ENCODE results near the gene SH3BP2.

SH3BP2 gene

DNA sequence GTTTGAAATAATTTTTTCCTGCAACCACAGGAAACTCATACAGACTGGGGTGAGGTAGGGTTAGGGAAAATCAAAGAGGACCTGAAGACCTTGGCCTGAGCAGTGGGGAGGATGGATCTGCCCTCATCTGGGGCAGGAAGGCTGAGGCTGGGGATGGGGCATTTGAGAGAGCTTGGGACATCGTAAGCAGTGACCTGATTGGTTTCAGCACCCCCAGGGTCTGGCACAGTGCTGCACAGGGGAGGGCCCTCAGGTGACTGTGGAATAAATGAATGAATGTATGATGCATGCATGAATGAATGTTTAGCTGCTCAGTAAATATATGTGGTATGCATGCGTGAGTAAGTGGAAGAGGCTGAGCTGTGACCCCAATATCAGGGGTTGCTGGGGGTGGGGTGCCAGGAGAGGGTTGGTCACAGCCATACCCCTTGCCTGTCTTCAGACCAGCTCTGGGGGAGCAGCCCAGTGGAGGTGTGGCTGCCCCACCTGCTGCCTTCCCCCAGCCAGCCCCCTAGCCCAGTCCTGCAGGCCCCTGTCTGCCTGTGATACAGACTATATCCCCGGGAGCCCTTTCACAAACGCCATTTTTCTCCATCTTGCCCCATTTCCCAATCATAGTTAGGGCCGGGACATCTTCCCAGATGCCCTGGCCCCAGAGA, 25.7 kb upstream of the SH3BP2 start:
- TF ChIP-seq, protein P1, sequence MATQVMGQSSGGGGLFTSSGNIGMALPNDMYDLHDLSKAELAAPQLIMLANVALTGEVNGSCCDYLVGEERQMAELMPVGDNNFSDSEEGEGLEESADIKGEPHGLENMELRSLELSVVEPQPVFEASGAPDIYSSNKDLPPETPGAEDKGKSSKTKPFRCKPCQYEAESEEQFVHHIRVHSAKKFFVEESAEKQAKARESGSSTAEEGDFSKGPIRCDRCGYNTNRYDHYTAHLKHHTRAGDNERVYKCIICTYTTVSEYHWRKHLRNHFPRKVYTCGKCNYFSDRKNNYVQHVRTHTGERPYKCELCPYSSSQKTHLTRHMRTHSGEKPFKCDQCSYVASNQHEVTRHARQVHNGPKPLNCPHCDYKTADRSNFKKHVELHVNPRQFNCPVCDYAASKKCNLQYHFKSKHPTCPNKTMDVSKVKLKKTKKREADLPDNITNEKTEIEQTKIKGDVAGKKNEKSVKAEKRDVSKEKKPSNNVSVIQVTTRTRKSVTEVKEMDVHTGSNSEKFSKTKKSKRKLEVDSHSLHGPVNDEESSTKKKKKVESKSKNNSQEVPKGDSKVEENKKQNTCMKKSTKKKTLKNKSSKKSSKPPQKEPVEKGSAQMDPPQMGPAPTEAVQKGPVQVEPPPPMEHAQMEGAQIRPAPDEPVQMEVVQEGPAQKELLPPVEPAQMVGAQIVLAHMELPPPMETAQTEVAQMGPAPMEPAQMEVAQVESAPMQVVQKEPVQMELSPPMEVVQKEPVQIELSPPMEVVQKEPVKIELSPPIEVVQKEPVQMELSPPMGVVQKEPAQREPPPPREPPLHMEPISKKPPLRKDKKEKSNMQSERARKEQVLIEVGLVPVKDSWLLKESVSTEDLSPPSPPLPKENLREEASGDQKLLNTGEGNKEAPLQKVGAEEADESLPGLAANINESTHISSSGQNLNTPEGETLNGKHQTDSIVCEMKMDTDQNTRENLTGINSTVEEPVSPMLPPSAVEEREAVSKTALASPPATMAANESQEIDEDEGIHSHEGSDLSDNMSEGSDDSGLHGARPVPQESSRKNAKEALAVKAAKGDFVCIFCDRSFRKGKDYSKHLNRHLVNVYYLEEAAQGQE (IDR thresholded peaks at IDR 0.05; ENCODE audit: insufficient read depth in 1 of 2, low read depth in 2 of 2, low read length in 2 of 2): no peak
- no peak for TF ChIP-seq SIN3A (IDR thresholded peaks at IDR 0.05; ENCODE audit: borderline replicate concordance, insufficient read depth, low read length)
- no peak for TF ChIP-seq POLR2AphosphoS5 (IDR thresholded peaks at IDR 0.05; ENCODE audit: low read depth, low read length)
- TF ChIP-seq TAF1 (IDR thresholded peaks at IDR 0.05; ENCODE audit: borderline replicate concordance, insufficient read depth, low read length): no peak
- no peak for TF ChIP-seq FOXP2 (optimal IDR thresholded peaks at IDR 0.05; ENCODE audit: borderline replicate concordance, extremely low read depth, extremely low read length, insufficient read depth)

DNA sequence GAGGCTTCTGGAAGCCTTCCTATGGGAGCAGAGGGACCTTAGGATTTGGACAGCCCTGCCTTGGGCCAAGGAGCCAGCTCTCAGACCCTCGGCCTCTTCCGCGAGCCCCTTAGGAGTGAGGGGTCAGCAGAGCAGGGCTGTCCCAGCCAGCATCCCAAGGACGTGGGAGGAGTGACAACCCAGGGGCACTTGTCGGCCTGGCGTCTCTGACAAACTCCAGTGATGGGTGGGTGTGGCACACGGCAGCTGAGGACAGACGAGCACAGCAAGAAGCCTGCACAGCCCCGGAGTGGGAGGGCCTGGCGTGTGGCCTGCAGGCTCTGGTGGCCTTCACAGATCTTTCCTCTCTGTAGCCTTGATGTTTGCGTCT, 25.2 kb upstream of the SH3BP2 start:
- TF ChIP-seq SIN3A (IDR thresholded peaks at IDR 0.05; ENCODE audit: borderline replicate concordance, insufficient read depth, low read length): no peak
- TF ChIP-seq FOXP2 (optimal IDR thresholded peaks at IDR 0.05; ENCODE audit: borderline replicate concordance, extremely low read depth, extremely low read length, insufficient read depth): no peak
- TF ChIP-seq, protein P1 (IDR thresholded peaks at IDR 0.05; ENCODE audit: insufficient read depth in 1 of 2, low read depth in 2 of 2, low read length in 2 of 2): no peak

DNA sequence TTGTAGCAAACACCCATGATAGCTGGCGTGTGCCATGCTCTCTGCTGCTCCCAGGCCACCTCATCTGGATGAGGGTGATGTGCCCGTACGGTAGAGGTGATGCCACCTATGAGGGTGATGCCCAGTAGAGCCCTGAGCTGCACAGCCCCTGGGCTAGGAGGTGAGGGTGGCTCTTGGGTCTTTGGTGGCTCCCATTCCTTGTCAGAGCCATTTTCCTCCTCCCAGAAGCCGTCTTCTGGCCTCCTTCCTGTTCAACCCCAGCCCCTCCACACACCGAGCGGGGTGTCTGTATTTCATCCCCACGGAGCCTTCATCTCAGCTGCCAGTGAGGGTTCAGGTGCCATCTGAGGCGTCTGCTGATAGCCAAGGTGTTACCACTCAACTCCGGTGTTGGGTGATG, 24.8 kb upstream of the SH3BP2 start:
- TF ChIP-seq TAF1 (IDR thresholded peaks at IDR 0.05; ENCODE audit: borderline replicate concordance, insufficient read depth, low read length): no peak
- TF ChIP-seq, protein P1 (IDR thresholded peaks at IDR 0.05; ENCODE audit: insufficient read depth in 1 of 2, low read depth in 2 of 2, low read length in 2 of 2): no peak
- no peak for TF ChIP-seq POLR2AphosphoS5 (IDR thresholded peaks at IDR 0.05; ENCODE audit: low read depth, low read length)
- no peak for TF ChIP-seq SIN3A (IDR thresholded peaks at IDR 0.05; ENCODE audit: borderline replicate concordance, insufficient read depth, low read length)
- TF ChIP-seq FOXP2 (optimal IDR thresholded peaks at IDR 0.05; ENCODE audit: borderline replicate concordance, extremely low read depth, extremely low read length, insufficient read depth): no peak

DNA sequence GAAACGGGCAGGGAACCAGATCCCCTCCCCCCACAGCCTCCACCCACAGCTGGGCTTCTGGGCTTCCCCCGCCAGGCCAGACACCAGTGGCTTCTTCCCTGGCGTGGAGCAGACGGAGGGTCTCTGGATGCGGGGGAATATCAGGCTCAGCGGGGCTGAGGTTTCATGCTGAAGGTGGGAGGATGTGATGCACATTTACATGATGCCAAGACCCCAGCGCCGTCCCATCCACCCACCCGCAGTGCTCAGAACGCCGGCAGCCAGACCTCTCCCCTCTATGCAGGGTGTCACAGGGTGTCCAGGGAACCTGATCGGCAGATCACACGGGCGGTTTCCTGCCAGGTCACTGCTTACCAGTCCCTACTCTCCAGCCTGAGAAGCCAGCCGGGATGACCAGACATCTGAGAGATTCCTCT, 24.0 kb upstream of the SH3BP2 start:
- no peak for TF ChIP-seq SIN3A (IDR thresholded peaks at IDR 0.05; ENCODE audit: borderline replicate concordance, insufficient read depth, low read length)
- no peak for TF ChIP-seq POLR2AphosphoS5 (IDR thresholded peaks at IDR 0.05; ENCODE audit: low read depth, low read length)
- TF ChIP-seq FOXP2 (optimal IDR thresholded peaks at IDR 0.05; ENCODE audit: borderline replicate concordance, extremely low read depth, extremely low read length, insufficient read depth): no peak

DNA sequence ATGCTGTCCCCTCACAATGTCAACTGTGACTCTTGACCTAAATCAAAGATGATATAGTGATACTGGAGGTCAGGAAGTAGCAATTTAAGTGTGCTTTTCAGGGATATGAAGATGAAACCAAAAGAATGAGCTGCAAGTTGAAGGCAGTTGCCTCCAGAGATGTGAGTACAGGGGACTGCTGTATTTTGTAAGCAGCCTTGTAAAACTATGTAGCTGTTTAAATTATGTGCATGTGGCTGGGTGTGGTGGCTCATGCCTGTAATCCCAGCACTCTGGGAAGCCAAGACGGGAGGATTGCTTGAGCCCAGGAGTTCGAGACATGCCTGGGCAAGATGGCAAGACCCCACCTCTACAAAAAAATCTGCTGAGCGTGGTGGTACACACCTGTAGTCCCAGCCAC, 21.6 kb upstream of the SH3BP2 start:
- TF ChIP-seq SIN3A (IDR thresholded peaks at IDR 0.05; ENCODE audit: borderline replicate concordance, insufficient read depth, low read length) (no peak), FOXP2 (optimal IDR thresholded peaks at IDR 0.05; ENCODE audit: borderline replicate concordance, extremely low read depth, extremely low read length, insufficient read depth) (no peak), TAF1 (IDR thresholded peaks at IDR 0.05; ENCODE audit: borderline replicate concordance, insufficient read depth, low read length) (no peak), POLR2AphosphoS5 (IDR thresholded peaks at IDR 0.05; ENCODE audit: low read depth, low read length) (no peak)
- TF ChIP-seq, protein P1 (IDR thresholded peaks at IDR 0.05; ENCODE audit: insufficient read depth in 1 of 2, low read depth in 2 of 2, low read length in 2 of 2): no peak

Measured in PFSK-1 (cell line).